ENCODE data around the gene TSHZ2. TPM values are rescaled to one million over a fixed set of nuclear protein-coding genes. Genes with fewer than 3 reads are reported as not detected.
"Not testable (repeated sequence)": the region's sequence is repeated elsewhere in the genome, so short reads cannot be mapped to it uniquely, and the experiment has no call there.

The TSHZ2 gene
- total RNA-seq, 3 donors from 2014 or later, result 8.1 to 19.3 (median 8.4) TPM

DNA sequence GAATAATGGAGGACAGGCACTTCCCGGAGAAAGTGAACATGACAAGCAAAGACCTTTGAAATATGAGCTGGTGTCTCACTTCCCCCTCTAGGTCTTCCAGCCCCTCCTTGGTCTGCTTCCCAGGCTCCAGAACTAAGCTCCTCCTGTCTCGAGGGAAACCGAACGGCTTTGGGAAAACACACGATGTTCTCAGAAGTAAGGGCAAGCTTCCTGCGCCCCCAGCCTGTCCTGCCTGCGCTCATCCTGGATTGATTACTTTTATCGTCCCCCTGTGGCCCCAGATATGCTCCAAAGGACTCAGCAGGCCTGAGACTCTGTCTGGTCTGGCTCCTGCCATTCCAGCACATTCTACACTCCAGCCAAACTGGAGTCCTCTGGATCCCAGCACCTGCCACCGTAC, 538.1 kb downstream of the TSHZ2 start:
- Mint-ChIP-seq H3K4me3 (no peak overlapping the region), H3K9me3 (no peaks in the 10 kb centered on the region), H3K4me1 (ENCODE audit: low read depth) (no peaks in the 10 kb centered on the region), H3K36me3 (ENCODE audit: insufficient read depth) (no peaks in the 10 kb centered on the region), H3K27me3 (ENCODE audit: low read depth) (no peaks in the 10 kb centered on the region)
- ATAC-seq (no peak), DNase-seq (no peak)

- H3K9me3 Mint-ChIP-seq, result no peaks in the 10 kb centered on the region
- H3K27me3 Mint-ChIP-seq (ENCODE audit: low read depth), result no peaks in the 10 kb centered on the region
- H3K4me3 Mint-ChIP-seq, result no peak overlapping the region
- DNase-seq (no peak), ATAC-seq (no peak)
- no peaks in the 10 kb centered on the region for H3K36me3 Mint-ChIP-seq (ENCODE audit: insufficient read depth)
- no peaks in the 10 kb centered on the region for H3K4me1 Mint-ChIP-seq (ENCODE audit: low read depth)
Measured at GRCh38 chr20:53510704-53511103, 538.5 kb downstream of the TSHZ2 start.

GRCh38 chr20:53512076-53512475, 539.9 kb downstream of the TSHZ2 start:
- DNase-seq (no peak), ATAC-seq (no peak)
- H3K36me3 Mint-ChIP-seq (ENCODE audit: insufficient read depth), result no peaks in the 10 kb centered on the region
- no peak overlapping the region for H3K4me3 Mint-ChIP-seq
- no peaks in the 10 kb centered on the region for H3K4me1 Mint-ChIP-seq (ENCODE audit: low read depth)
- no peaks in the 10 kb centered on the region for H3K9me3 Mint-ChIP-seq
- H3K27me3 Mint-ChIP-seq (ENCODE audit: low read depth), result no peaks in the 10 kb centered on the region

- no peak for ATAC-seq
- no peak overlapping the region for H3K4me3 Mint-ChIP-seq
- no peaks in the 10 kb centered on the region for H3K4me1 Mint-ChIP-seq (ENCODE audit: low read depth)
- no peaks in the 10 kb centered on the region for H3K27me3 Mint-ChIP-seq (ENCODE audit: low read depth)
- no peak for DNase-seq
- H3K9me3 Mint-ChIP-seq, result no peaks in the 10 kb centered on the region
- H3K36me3 Mint-ChIP-seq (ENCODE audit: insufficient read depth), result no peaks in the 10 kb centered on the region
Measured at GRCh38 chr20:53513168-53513488, 541.0 kb downstream of the TSHZ2 start.

GRCh38 chr20:53513489-53514298, 541.5 kb downstream of the TSHZ2 start:
- no peak overlapping the region for H3K4me3 Mint-ChIP-seq
- H3K36me3 Mint-ChIP-seq (ENCODE audit: insufficient read depth), result no peaks in the 10 kb centered on the region
- DNase-seq (no peak), ATAC-seq (no peak)
- H3K9me3 Mint-ChIP-seq, result no peaks in the 10 kb centered on the region
- no peaks in the 10 kb centered on the region for H3K4me1 Mint-ChIP-seq (ENCODE audit: low read depth)
- no peaks in the 10 kb centered on the region for H3K27me3 Mint-ChIP-seq (ENCODE audit: low read depth)

DNA sequence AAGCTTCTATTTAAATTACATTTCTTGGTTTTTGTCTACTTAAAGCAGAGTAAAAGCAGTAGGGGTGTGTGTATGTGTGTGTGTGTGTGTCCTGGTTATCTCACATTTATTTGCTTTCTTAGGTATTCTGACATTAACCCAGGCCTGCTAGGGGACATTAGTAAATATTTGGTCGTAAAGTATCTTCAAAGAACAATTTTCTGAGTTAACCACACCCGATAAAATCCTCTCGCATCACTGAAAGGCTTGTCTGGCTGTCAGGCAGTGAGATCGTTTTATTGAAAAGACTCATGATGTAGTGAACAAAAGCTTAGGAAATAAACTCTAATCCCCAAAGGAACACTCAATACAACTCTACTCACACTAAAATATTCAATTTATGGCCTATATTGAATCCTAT, 543.6 kb downstream of the TSHZ2 start:
- Mint-ChIP-seq H3K36me3 (ENCODE audit: insufficient read depth) (no peaks in the 10 kb centered on the region), H3K9me3 (no peaks in the 10 kb centered on the region), H3K4me3 (no peak overlapping the region), H3K27me3 (ENCODE audit: low read depth) (no peaks in the 10 kb centered on the region), H3K4me1 (ENCODE audit: low read depth) (no peaks in the 10 kb centered on the region)
- ATAC-seq (no peak), DNase-seq (no peak)

- DNase-seq, result no peak
- no peaks in the 10 kb centered on the region for H3K9me3 Mint-ChIP-seq
- H3K4me1 Mint-ChIP-seq (ENCODE audit: low read depth), result no peaks in the 10 kb centered on the region
- no peak overlapping the region for H3K4me3 Mint-ChIP-seq
- no peaks in the 10 kb centered on the region for H3K27me3 Mint-ChIP-seq (ENCODE audit: low read depth)
- no peak for ATAC-seq
- H3K36me3 Mint-ChIP-seq (ENCODE audit: insufficient read depth), result no peaks in the 10 kb centered on the region
Measured at GRCh38 chr20:53517146-53517545, 545.0 kb downstream of the TSHZ2 start.

DNA sequence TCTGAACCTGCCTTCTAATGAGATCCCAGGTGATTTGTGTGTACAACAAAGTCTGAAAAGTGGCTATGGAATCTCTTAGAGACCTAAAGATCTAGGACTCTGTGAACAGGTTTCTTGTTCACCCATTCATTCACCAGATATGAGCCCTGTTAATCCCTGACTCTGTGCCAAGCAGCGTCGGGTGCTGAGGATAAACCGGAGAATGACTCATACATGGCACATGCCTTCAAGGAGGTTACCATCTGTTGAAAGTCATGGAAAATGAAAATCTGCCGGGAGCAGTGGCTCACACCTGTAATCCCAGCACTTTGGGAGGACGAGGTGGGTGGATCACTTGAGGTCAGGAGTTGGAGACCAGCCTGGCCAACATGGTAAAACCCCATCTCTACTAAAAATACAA, 549.3 kb downstream of the TSHZ2 start:
- not testable (repeated sequence) for H3K4me3 Mint-ChIP-seq; H3K4me1 Mint-ChIP-seq (ENCODE audit: low read depth); H3K9me3 Mint-ChIP-seq; DNase-seq; H3K27me3 Mint-ChIP-seq (ENCODE audit: low read depth); H3K36me3 Mint-ChIP-seq (ENCODE audit: insufficient read depth); ATAC-seq

GRCh38 chr20:53522026-53522425, 549.9 kb downstream of the TSHZ2 start:
- Mint-ChIP-seq H3K27me3 (ENCODE audit: low read depth) (no peaks in the 10 kb centered on the region), H3K4me3 (no peak overlapping the region), H3K4me1 (ENCODE audit: low read depth) (no peaks in the 10 kb centered on the region), H3K9me3 (no peaks in the 10 kb centered on the region), H3K36me3 (ENCODE audit: insufficient read depth) (no peaks in the 10 kb centered on the region)
- ATAC-seq (no peak), DNase-seq (no peak)

DNA sequence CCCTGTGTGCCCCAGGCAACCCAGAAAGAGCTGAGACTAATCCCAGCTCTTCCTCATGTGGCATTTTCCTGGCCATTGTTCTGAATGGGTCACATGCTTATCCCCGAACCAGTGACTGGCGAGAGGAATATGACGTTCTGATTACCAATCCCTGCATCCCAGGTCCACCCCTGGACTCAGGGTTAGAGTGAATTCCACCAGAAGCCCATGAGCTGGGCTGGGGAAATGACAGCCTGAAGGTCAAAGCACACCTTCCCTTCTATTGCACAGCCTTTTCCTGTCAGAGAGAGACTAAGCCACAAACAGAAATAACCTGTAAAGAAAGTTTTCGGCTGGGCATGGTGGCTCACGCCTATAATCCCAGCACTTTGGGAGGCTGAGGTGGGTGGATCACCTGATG, 550.5 kb downstream of the TSHZ2 start:
- Mint-ChIP-seq H3K36me3 (ENCODE audit: insufficient read depth) (no peaks in the 10 kb centered on the region), H3K4me3 (no peak overlapping the region), H3K4me1 (ENCODE audit: low read depth) (no peaks in the 10 kb centered on the region), H3K9me3 (no peaks in the 10 kb centered on the region), H3K27me3 (ENCODE audit: low read depth) (no peaks in the 10 kb centered on the region)
- DNase-seq (no peak), ATAC-seq (no peak)

DNA sequence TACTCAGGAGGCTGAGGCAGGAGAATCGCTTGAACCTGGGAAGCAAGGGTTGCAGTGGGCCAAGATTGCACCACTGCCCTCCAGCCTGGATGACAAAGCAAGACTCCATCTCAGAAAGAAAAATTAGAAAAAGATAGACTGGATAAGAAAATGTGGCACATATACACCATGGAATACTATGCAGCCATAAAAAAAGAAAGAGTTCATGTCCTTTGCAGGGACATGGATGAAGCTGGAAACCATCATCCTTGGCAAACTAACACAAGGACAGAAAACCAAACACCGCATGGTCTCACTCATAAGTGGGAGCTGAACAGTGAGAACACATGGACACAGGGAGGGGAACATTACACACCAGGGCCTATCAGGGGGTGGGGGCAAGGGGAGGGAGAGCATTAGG, 551.5 kb downstream of the TSHZ2 start:
- not testable (repeated sequence) for H3K36me3 Mint-ChIP-seq (ENCODE audit: insufficient read depth); H3K4me1 Mint-ChIP-seq (ENCODE audit: low read depth); H3K4me3 Mint-ChIP-seq; DNase-seq; ATAC-seq; H3K27me3 Mint-ChIP-seq (ENCODE audit: low read depth); H3K9me3 Mint-ChIP-seq

GRCh38 chr20:53524589-53525312, 552.6 kb downstream of the TSHZ2 start:
- Mint-ChIP-seq H3K4me1 (ENCODE audit: low read depth) (no peaks in the 10 kb centered on the region), H3K9me3 (no peaks in the 10 kb centered on the region), H3K4me3 (no peak overlapping the region), H3K36me3 (ENCODE audit: insufficient read depth) (no peaks in the 10 kb centered on the region), H3K27me3 (ENCODE audit: low read depth) (no peaks in the 10 kb centered on the region)
- ATAC-seq, result no peak
- no peak for DNase-seq

DNA sequence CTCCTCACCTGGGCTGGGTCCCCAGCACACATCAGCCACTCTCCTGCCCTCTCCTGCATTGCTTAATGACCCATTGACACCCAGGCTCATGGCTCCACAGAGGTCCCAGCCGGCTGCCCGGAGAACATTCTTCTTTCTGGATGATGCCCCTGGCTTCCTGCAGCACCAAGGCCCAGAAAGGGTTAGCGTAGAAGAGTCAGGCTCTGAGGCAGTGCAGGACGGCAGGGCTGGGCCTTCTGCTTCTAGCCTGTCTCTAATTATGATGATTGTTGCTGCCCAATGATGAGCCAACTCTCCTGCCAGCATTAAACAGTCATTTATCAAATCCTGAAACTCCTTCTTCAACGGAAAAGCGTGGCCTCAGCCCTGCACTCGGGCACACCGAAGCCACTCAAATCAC, 555.0 kb downstream of the TSHZ2 start:
- H3K27me3 Mint-ChIP-seq (ENCODE audit: low read depth), result no peaks in the 10 kb centered on the region

GRCh38 chr20:53529658-53530057, 557.5 kb downstream of the TSHZ2 start:
- no peak overlapping the region for H3K4me3 Mint-ChIP-seq
- DNase-seq (no peak), ATAC-seq (no peak)
- H3K27me3 Mint-ChIP-seq (ENCODE audit: low read depth), result no peaks in the 10 kb centered on the region
- H3K36me3 Mint-ChIP-seq (ENCODE audit: insufficient read depth), result no peaks in the 10 kb centered on the region
- H3K9me3 Mint-ChIP-seq, result no peaks in the 10 kb centered on the region
- no peaks in the 10 kb centered on the region for H3K4me1 Mint-ChIP-seq (ENCODE audit: low read depth)

More for the DNA sequence above, 555.0 kb downstream of the TSHZ2 start:
- Mint-ChIP-seq H3K4me1 (ENCODE audit: low read depth) (no peaks in the 10 kb centered on the region), H3K36me3 (ENCODE audit: insufficient read depth) (no peaks in the 10 kb centered on the region), H3K4me3 (no peak overlapping the region), H3K9me3 (no peaks in the 10 kb centered on the region)
- DNase-seq, result no peak
- no peak for ATAC-seq

DNA sequence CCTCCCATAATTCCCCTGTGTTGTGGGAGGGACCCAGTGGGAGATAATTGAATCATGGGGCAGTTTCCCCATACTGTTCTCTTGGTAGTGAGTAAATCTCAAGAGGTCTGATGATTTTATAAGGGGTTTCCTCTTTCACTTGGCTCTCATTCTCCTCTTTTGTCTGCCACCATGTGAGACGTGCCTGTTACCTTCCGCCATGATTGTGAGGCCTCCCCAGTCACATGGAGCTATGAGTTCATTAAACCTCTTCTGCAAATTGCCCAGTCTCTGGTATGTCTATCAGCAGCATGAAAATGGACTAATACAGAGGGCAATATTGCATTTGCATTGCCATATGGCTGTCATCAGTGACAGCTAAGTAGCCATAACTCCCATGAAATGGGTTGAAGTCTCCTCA, 558.3 kb downstream of the TSHZ2 start:
- Mint-ChIP-seq H3K9me3 (no peaks in the 10 kb centered on the region), H3K36me3 (ENCODE audit: insufficient read depth) (no peaks in the 10 kb centered on the region), H3K27me3 (ENCODE audit: low read depth) (no peaks in the 10 kb centered on the region), H3K4me3 (no peak overlapping the region), H3K4me1 (ENCODE audit: low read depth) (no peaks in the 10 kb centered on the region)
- ATAC-seq, result no peak
- no peak for DNase-seq
